Glutamatergic neuron (in vitro differentiated cells): Measurements from ENCODE around the gene RASA3. TPM values are rescaled to one million over a fixed set of nuclear protein-coding genes. Genes with fewer than 3 reads are reported as not detected.

Experiments
- DNase-seq: peaks from one replicate; pipeline ENCODE4 v3.0.0; 2022
- H3K27ac Mint-ChIP-seq: one replicate; pipeline ENCODE4 v1.8.0; 2020; ENCODE audit warnings: mild to moderate bottlenecking, mixed read lengths, inconsistent platforms; ENCODE audit not compliant: unreplicated experiment
- H3K27me3 Mint-ChIP-seq: one replicate; pipeline ENCODE4 v1.8.0; 2020; ENCODE audit warnings: mild to moderate bottlenecking, moderate library complexity, mixed read lengths, inconsistent platforms; ENCODE audit not compliant: unreplicated experiment
- H3K36me3 Mint-ChIP-seq: one replicate; pipeline ENCODE4 v1.8.0; 2020; ENCODE audit warnings: mild to moderate bottlenecking, mixed read lengths, inconsistent platforms; ENCODE audit not compliant: unreplicated experiment
- H3K4me1 Mint-ChIP-seq: one replicate; pipeline ENCODE4 v1.8.0; 2020; ENCODE audit warnings: mild to moderate bottlenecking, low read depth, mixed read lengths, inconsistent platforms; ENCODE audit not compliant: unreplicated experiment
- H3K4me3 Mint-ChIP-seq: one replicate; pipeline ENCODE4 v1.8.0; 2020; ENCODE audit warnings: mild to moderate bottlenecking, mixed read lengths, inconsistent platforms; ENCODE audit not compliant: unreplicated experiment
- H3K9me3 Mint-ChIP-seq: one replicate; pipeline ENCODE4 v1.8.0; 2020; ENCODE audit warnings: mild to moderate bottlenecking, moderate library complexity, mixed read lengths, inconsistent platforms; ENCODE audit not compliant: unreplicated experiment
- total RNA-seq: library from RNA; stranded (reverse); fragmentation: NEBNext Ultra II Directional; extraction: Animal tissue kit (Norgen Biotek cat#: 25700); gene quantifications from one replicate; pipeline ENCODE4 v1.2.1, GENCODE V29; 2021; ENCODE audit not compliant: unreplicated experiment
- TF ChIP-seq, protein P1 (sequence below): fragments of 200-600 bp; sonication (generic); IDR thresholded peaks from one replicate; pipeline ENCODE4 v1.5.0; 2021; ENCODE audit not compliant: partially characterized antibody, unreplicated experiment

RASA3 gene
- total RNA-seq, 1 donor from 2014 or later, result 15.2 TPM

DNA sequence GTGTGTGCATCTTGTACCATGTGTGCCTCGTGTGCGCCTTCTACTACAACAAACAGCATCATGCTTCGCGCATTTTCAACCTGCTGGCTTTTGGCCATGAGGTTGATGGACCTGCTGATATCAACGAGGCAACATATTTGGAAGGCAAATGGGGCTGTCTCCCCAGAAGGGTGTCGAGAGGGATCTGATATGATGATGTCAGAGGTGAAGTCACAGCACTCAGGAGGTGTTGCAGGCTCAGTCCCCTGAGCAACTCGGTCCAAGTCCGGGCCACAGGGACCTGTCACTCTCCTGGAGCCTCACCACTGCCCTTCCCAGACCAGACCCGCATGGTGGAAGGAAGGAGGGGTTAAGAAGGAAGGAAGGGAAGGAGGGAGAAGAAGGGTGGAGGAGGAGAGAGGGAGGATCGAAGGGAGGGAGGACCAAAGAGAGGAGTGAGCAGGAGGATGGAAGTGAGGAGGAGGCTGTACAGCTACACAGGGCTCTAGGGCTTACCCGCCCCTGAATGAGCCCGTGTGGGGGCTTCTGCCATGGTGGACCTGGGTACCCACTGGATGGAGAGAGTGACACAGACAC, 151.8 kb downstream of the RASA3 start:
- Mint-ChIP-seq H3K9me3 (peaks cover 5% of the 10 kb centered on the region), H3K27ac (no peak overlapping the region), H3K36me3 (peaks cover 9% of the 10 kb centered on the region), H3K4me3 (peak overlapping the region; percentile 57), H3K4me1 (no peaks in the 10 kb centered on the region), H3K27me3 (peaks cover 13% of the 10 kb centered on the region)
- no peak for DNase-seq
- TF ChIP-seq, protein P1, sequence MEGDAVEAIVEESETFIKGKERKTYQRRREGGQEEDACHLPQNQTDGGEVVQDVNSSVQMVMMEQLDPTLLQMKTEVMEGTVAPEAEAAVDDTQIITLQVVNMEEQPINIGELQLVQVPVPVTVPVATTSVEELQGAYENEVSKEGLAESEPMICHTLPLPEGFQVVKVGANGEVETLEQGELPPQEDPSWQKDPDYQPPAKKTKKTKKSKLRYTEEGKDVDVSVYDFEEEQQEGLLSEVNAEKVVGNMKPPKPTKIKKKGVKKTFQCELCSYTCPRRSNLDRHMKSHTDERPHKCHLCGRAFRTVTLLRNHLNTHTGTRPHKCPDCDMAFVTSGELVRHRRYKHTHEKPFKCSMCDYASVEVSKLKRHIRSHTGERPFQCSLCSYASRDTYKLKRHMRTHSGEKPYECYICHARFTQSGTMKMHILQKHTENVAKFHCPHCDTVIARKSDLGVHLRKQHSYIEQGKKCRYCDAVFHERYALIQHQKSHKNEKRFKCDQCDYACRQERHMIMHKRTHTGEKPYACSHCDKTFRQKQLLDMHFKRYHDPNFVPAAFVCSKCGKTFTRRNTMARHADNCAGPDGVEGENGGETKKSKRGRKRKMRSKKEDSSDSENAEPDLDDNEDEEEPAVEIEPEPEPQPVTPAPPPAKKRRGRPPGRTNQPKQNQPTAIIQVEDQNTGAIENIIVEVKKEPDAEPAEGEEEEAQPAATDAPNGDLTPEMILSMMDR, result no peak

DNA sequence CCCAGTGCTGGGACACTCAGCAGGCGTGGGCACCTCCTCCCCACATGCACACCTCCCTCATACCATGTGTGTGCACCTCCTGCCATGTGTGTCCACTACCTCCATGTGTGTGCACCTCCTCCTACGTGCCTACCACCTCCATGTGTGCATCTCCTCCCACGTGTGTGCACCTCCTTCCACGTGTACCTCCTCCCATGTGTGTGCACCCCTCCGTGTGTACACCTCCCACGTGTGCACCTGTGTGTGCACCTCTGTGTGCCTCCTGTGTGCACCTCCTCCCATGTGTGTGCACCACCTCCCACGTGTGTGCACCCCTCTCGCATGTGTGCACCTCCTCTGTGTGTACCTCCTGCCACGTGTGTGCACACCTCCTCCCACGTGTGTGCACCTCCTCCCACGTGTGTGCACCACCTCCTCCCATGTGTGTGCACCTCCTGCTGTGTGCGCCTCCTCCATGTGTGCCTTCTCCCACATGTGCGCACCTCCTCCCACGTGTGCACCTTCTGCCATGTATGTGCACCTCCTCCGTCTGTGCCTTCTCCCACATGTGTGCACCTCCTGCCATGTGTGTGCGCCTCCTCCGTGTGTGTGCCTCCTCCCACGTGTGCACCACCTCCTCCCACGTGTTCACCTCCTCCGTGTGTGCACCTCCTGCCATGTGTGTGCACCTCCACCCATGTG, 152.5 kb downstream of the RASA3 start:
- Mint-ChIP-seq H3K9me3 (peaks cover 5% of the 10 kb centered on the region), H3K27me3 (peaks cover 13% of the 10 kb centered on the region), H3K4me1 (no peaks in the 10 kb centered on the region), H3K4me3 (peak overlapping the region; percentile 57), H3K27ac (no peak overlapping the region), H3K36me3 (peaks cover 9% of the 10 kb centered on the region)
- TF ChIP-seq, protein P1, result no peak
- DNase-seq, result no peak

DNA sequence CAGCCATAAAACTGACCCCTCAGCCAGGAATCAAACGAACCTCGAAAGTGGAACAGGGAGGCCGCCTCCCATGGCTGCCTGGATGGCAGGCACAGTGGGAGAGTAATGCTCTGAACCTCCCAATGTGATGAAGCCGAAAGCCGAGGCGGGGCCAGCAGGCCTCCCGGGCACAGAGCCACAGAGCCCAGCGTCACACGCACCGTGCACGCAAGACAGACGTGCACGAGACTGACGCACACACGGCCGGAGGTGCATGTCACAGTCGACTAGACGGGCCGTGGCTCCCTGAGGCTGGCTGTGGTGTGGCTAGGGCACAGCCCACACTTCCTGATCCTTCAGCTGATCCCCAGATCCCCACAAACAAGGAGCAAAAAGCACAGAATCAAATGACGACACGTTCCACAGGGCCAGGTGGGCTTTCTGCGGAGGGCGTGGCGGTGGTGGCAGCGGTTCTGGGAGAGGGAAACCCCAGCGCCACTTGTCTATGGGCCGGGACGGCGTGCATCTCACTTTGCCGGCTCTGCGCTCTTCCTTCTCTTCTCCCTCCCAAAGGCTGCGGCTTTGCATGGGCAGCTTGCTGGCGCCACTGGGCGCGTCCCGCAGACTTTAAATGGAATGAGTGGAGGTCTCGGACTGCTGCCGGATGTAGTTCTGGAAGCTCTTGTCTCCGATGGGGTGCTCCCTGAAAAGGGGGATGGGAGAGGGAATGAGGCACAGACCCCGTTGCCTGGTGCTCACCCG, 153.5 kb downstream of the RASA3 start:
- Mint-ChIP-seq H3K9me3 (peaks cover 5% of the 10 kb centered on the region), H3K36me3 (peaks cover 9% of the 10 kb centered on the region), H3K4me1 (no peaks in the 10 kb centered on the region), H3K27me3 (peaks cover 13% of the 10 kb centered on the region), H3K4me3 (no peak overlapping the region), H3K27ac (no peak overlapping the region)
- TF ChIP-seq, protein P1, result no peak
- DNase-seq, result peak; percentile 13

DNA sequence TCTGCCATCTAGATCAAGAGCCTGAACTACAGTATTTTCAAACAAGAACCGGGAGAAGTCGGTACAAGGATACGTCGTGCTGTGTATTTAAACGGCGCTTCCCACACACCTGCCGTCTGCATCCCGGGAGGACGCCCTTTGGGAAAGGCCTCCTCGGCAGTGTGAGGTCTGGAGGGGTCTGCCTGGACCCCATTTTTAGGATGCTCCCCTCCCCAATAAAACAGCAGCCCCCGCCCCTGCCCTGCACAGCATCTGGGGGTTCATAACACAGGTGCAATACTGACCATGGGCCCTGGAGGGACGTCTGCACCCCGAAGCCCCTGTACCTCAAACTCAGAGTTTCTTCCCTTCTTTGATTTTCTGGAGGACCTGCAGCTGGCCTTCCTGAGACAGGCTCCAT, 154.4 kb downstream of the RASA3 start:
- TF ChIP-seq, protein P1, result no peak
- Mint-ChIP-seq H3K27me3 (peaks cover 13% of the 10 kb centered on the region), H3K27ac (no peak overlapping the region), H3K36me3 (peaks cover 9% of the 10 kb centered on the region), H3K4me1 (no peaks in the 10 kb centered on the region), H3K4me3 (no peak overlapping the region), H3K9me3 (peaks cover 5% of the 10 kb centered on the region)
- no peak for DNase-seq
